GM18870 (cell line): ENCODE data around the gene LUZP2.

Source experiments
- ATAC-seq: cut with Tn5 transposase; IDR thresholded peaks from one replicate; pipeline ENCODE4 v1.9.1; 2021; ENCODE audit warnings: moderate library complexity; ENCODE audit not compliant: unreplicated experiment

LUZP2 gene

GRCh38 chr11:24708616-24709015, 211.8 kb downstream of the LUZP2 start:
- ATAC-seq, result no peak

GRCh38 chr11:24709928-24710565, 213.2 kb downstream of the LUZP2 start:
- ATAC-seq, result no peak

- no peak for ATAC-seq
Measured at GRCh38 chr11:24714601-24715000, 217.7 kb downstream of the LUZP2 start.

- ATAC-seq, result no peak
Measured at GRCh38 chr11:24716403-24716802, 219.6 kb downstream of the LUZP2 start.

- no peak for ATAC-seq
Measured at GRCh38 chr11:24723231-24723630, 226.4 kb downstream of the LUZP2 start.

GRCh38 chr11:24731554-24731953, 234.7 kb downstream of the LUZP2 start:
- ATAC-seq, result no peak

- no peak for ATAC-seq
Measured at GRCh38 chr11:24734742-24735237, 237.9 kb downstream of the LUZP2 start.

- no peak for ATAC-seq
Measured at GRCh38 chr11:24738972-24739371, 242.1 kb downstream of the LUZP2 start.

- no peak for ATAC-seq
Measured at GRCh38 chr11:24739637-24740036, 242.8 kb downstream of the LUZP2 start.

GRCh38 chr11:24747275-24748251, 250.7 kb downstream of the LUZP2 start:
- no peak for ATAC-seq

GRCh38 chr11:24748261-24748660, 251.4 kb downstream of the LUZP2 start:
- ATAC-seq, result no peak

GRCh38 chr11:24754406-24754805, 257.6 kb downstream of the LUZP2 start:
- no peak for ATAC-seq

GRCh38 chr11:24755260-24755839, 258.5 kb downstream of the LUZP2 start:
- no peak for ATAC-seq

- ATAC-seq, result no peak
Measured at GRCh38 chr11:24759742-24760141, 262.9 kb downstream of the LUZP2 start.

GRCh38 chr11:24760681-24761080, 263.8 kb downstream of the LUZP2 start:
- no peak for ATAC-seq

GRCh38 chr11:24762076-24762475, 265.2 kb downstream of the LUZP2 start:
- no peak for ATAC-seq

GRCh38 chr11:24767411-24767810, 270.6 kb downstream of the LUZP2 start:
- ATAC-seq, result no peak

GRCh38 chr11:24773322-24773721, 276.5 kb downstream of the LUZP2 start:
- ATAC-seq, result no peak

GRCh38 chr11:24779791-24780190, 282.9 kb downstream of the LUZP2 start:
- ATAC-seq, result no peak

GRCh38 chr11:24781288-24781687, 284.4 kb downstream of the LUZP2 start:
- ATAC-seq, result no peak

GRCh38 chr11:24793479-24793878, 296.6 kb downstream of the LUZP2 start:
- no peak for ATAC-seq

- ATAC-seq, result no peak
Measured at GRCh38 chr11:24794064-24794463, 297.2 kb downstream of the LUZP2 start.
